ACC112 (cell line): ENCODE measurements around the gene CRTC3.
A peak's percentile ranks its signal among the peaks of the same experiment; 100 is the strongest.

Source experiments
- H2AFZ ChIP-seq: fragments of 200-600 bp; sonication (generic); one replicate; pipeline ENCODE4 v1.6.0; 2017; ENCODE audit warnings: antibody characterized with exemption, low read length; ENCODE audit not compliant: unreplicated experiment
- H3K27ac ChIP-seq: fragments of 200-600 bp; sonication (generic); 2 replicates; pipeline ENCODE4 v1.5.1; 2014; ENCODE audit warnings: low read depth, mild to moderate bottlenecking, antibody characterized with exemption, low read length, moderate library complexity
- H3K27me3 ChIP-seq: fragments of 200-600 bp; sonication (generic); 2 replicates; pipeline ENCODE4 v1.6.1; 2014; ENCODE audit warnings: mild to moderate bottlenecking, antibody characterized with exemption, low read length, moderate library complexity, mixed read lengths; ENCODE audit not compliant: insufficient read depth
- H3K36me3 ChIP-seq: fragments of 200-600 bp; sonication (generic); 2 replicates; pipeline ENCODE4 v1.6.1; 2016; ENCODE audit warnings: mild to moderate bottlenecking, antibody characterized with exemption, low read length, moderate library complexity, mixed read lengths; ENCODE audit not compliant: insufficient read depth
- H3K4me1 ChIP-seq: fragments of 200-600 bp; sonication (generic); one replicate; pipeline ENCODE4 v1.6.1; 2016; ENCODE audit warnings: low read length, mixed read lengths; ENCODE audit not compliant: insufficient read depth, unreplicated experiment, control insufficient read depth
- H3K4me3 ChIP-seq: fragments of 200-600 bp; sonication (generic); 2 replicates; pipeline ENCODE4 v1.5.1; 2014; ENCODE audit warnings: mild to moderate bottlenecking, low read depth, low read length
- H3K79me2 ChIP-seq: fragments of 200-600 bp; sonication (generic); one replicate; pipeline ENCODE4 v1.6.0; 2016; ENCODE audit warnings: low read length; ENCODE audit not compliant: control insufficient read depth, unreplicated experiment, insufficient read depth

Gene CRTC3

GRCh38 chr15:90580541-90580940 lies 50.8 kb downstream of the CRTC3 start:
- Histone ChIP-seq H3K27me3 (no peaks in the 10 kb centered on the region), H3K79me2 (peaks cover 3% of the 10 kb centered on the region), H2AFZ (no peak overlapping the region), H3K4me3 (no peak overlapping the region), H3K4me1 (peaks cover 1% of the 10 kb centered on the region), H3K36me3 (no peaks in the 10 kb centered on the region), H3K27ac (no peak overlapping the region)

GRCh38 chr15:90580946-90581345 lies 51.2 kb downstream of the CRTC3 start:
- Histone ChIP-seq H3K36me3 (no peaks in the 10 kb centered on the region), H2AFZ (no peak overlapping the region), H3K4me1 (peaks cover 6% of the 10 kb centered on the region), H3K4me3 (no peak overlapping the region), H3K27me3 (no peaks in the 10 kb centered on the region), H3K27ac (no peak overlapping the region), H3K79me2 (peaks cover 3% of the 10 kb centered on the region)

GRCh38 chr15:90581771-90582352 lies 52.1 kb downstream of the CRTC3 start:
- Histone ChIP-seq H3K4me1 (peaks cover 6% of the 10 kb centered on the region), H3K79me2 (peaks cover 5% of the 10 kb centered on the region), H3K36me3 (no peaks in the 10 kb centered on the region), H2AFZ (no peak overlapping the region), H3K27me3 (no peaks in the 10 kb centered on the region), H3K27ac (no peak overlapping the region), H3K4me3 (no peak overlapping the region)

GRCh38 chr15:90582553-90582952 lies 52.8 kb downstream of the CRTC3 start:
- no peak overlapping the region for H2AFZ ChIP-seq
- H3K27ac ChIP-seq = no peak overlapping the region
- no peaks in the 10 kb centered on the region for H3K27me3 ChIP-seq
- H3K4me1 ChIP-seq = peaks cover 6% of the 10 kb centered on the region
- no peak overlapping the region for H3K4me3 ChIP-seq
- no peaks in the 10 kb centered on the region for H3K36me3 ChIP-seq
- peaks cover 9% of the 10 kb centered on the region for H3K79me2 ChIP-seq

GRCh38 chr15:90583471-90584252 lies 53.9 kb downstream of the CRTC3 start:
- peaks cover 6% of the 10 kb centered on the region for H3K4me1 ChIP-seq
- peaks cover 9% of the 10 kb centered on the region for H3K79me2 ChIP-seq
- H3K27ac ChIP-seq = no peak overlapping the region
- H3K36me3 ChIP-seq = no peaks in the 10 kb centered on the region
- no peak overlapping the region for H3K4me3 ChIP-seq
- H2AFZ ChIP-seq = no peak overlapping the region
- no peaks in the 10 kb centered on the region for H3K27me3 ChIP-seq

GRCh38 chr15:90584841-90585240 lies 55.1 kb downstream of the CRTC3 start:
- H3K36me3 ChIP-seq = no peaks in the 10 kb centered on the region
- H3K4me1 ChIP-seq = peaks cover 6% of the 10 kb centered on the region
- H2AFZ ChIP-seq = no peak overlapping the region
- H3K4me3 ChIP-seq = no peak overlapping the region
- no peak overlapping the region for H3K27ac ChIP-seq
- H3K79me2 ChIP-seq = peaks cover 9% of the 10 kb centered on the region
- H3K27me3 ChIP-seq = no peaks in the 10 kb centered on the region

GRCh38 chr15:90585863-90586262 lies 56.1 kb downstream of the CRTC3 start:
- Histone ChIP-seq H2AFZ (no peak overlapping the region), H3K4me1 (peaks cover 6% of the 10 kb centered on the region), H3K27ac (no peak overlapping the region), H3K79me2 (peaks cover 9% of the 10 kb centered on the region), H3K36me3 (no peaks in the 10 kb centered on the region), H3K27me3 (no peaks in the 10 kb centered on the region), H3K4me3 (no peak overlapping the region)

GRCh38 chr15:90586948-90587347 lies 57.2 kb downstream of the CRTC3 start:
- no peaks in the 10 kb centered on the region for H3K36me3 ChIP-seq

GRCh38 chr15:90588427-90588826 lies 58.7 kb downstream of the CRTC3 start:
- peaks cover 9% of the 10 kb centered on the region for H3K79me2 ChIP-seq

More at GRCh38 chr15:90586948-90587347, 57.2 kb downstream of the CRTC3 start:
- H2AFZ ChIP-seq = no peak overlapping the region
- H3K79me2 ChIP-seq = peaks cover 9% of the 10 kb centered on the region
- no peak overlapping the region for H3K27ac ChIP-seq
- H3K4me1 ChIP-seq = peaks cover 13% of the 10 kb centered on the region
- H3K4me3 ChIP-seq = no peak overlapping the region
- H3K27me3 ChIP-seq = no peaks in the 10 kb centered on the region

GRCh38 chr15:90591524-90591923 lies 61.8 kb downstream of the CRTC3 start:
- Histone ChIP-seq H3K79me2 (peaks cover 8% of the 10 kb centered on the region), H3K36me3 (no peaks in the 10 kb centered on the region), H3K27me3 (no peaks in the 10 kb centered on the region), H3K4me1 (peaks cover 32% of the 10 kb centered on the region), H3K4me3 (no peak overlapping the region), H2AFZ (no peak overlapping the region), H3K27ac (peak overlapping the region; percentile 93)

More at GRCh38 chr15:90588427-90588826, 58.7 kb downstream of the CRTC3 start:
- Histone ChIP-seq H2AFZ (no peak overlapping the region), H3K27ac (no peak overlapping the region), H3K4me3 (no peak overlapping the region), H3K27me3 (no peaks in the 10 kb centered on the region), H3K4me1 (peaks cover 28% of the 10 kb centered on the region), H3K36me3 (no peaks in the 10 kb centered on the region)
